ENCODE measurements around the gene MOV10. TPM values are rescaled to one million over a fixed set of nuclear protein-coding genes. Genes with fewer than 3 reads are reported as not detected.

The MOV10 gene
- total and polyA plus RNA-seq, 2 donors (not counting 1 experiment from before 2014, with no cell fraction given): 31.0 to 46.2 TPM

GRCh38 chr1:112711670-112712069 lies 37.2 kb downstream of the MOV10 start:
- Histone ChIP-seq H2AFZ (ENCODE audit: insufficient read depth, low read depth, low read length, poor library complexity, severe bottlenecking) (no peak overlapping the region), H4K20me1 (ENCODE audit: control insufficient read depth, insufficient read depth, low read length, poor library complexity, severe bottlenecking) (no peaks in the 10 kb centered on the region), H3K4me2 (replicated peaks; ENCODE audit: low read depth, low read length, poor library complexity, severe bottlenecking) (no peak overlapping the region), H3K27me3 (replicated peaks in 1 of 4; ENCODE audit: control extremely low read depth in 1 of 4, control insufficient read depth in 3 of 4, insufficient read depth in 4 of 4, low read length in 3 of 4) (no peaks in the 10 kb centered on the region), H3K4me3 (ENCODE audit: control extremely low read depth in 1 of 5, extremely low read depth in 1 of 5, insufficient read depth in 1 of 5, low read depth in 2 of 5, low read length in 4 of 5) (no peak overlapping the region), H3K9me3 (ENCODE audit: control extremely low read depth in 1 of 3, control insufficient read depth in 2 of 3, insufficient read depth in 1 of 3, low read length in 2 of 3) (no peaks in the 10 kb centered on the region), H3K27ac (ENCODE audit: low read length in 2 of 2) (no peak overlapping the region), H3K79me2 (ENCODE audit: control insufficient read depth, insufficient read depth, low read length) (no peaks in the 10 kb centered on the region), H3K9ac (ENCODE audit: low read length) (no peak overlapping the region), H3K4me1 (ENCODE audit: control insufficient read depth in 2 of 2, insufficient read depth in 2 of 2, low read length in 2 of 2) (peaks cover 23 to 39% of the 10 kb centered on the region in 2 donors), H3K36me3 (replicated peaks in 1 of 2; ENCODE audit: control extremely low read depth in 1 of 2, control insufficient read depth in 1 of 2, extremely low read depth in 1 of 2, insufficient read depth in 2 of 2, low read length in 1 of 2) (no peaks in the 10 kb centered on the region)
- no peak for DNase-seq
- ChIA-PET POLR2A (no interaction called here), CTCF (interaction anchor here (0.9 to 6.6 kb wide), 3 partner anchors 37 to 361 kb away, joined by 3 to 122 read pairs (median 62); partner anchors contain the start of genes LRIG2 and MOV10)
- TF ChIP-seq EZH2 (IDR thresholded peaks at IDR 0.05; ENCODE audit: borderline replicate concordance, insufficient read depth, low read depth, low read length, poor library complexity, severe bottlenecking): no peak
- TF ChIP-seq, protein P1, sequence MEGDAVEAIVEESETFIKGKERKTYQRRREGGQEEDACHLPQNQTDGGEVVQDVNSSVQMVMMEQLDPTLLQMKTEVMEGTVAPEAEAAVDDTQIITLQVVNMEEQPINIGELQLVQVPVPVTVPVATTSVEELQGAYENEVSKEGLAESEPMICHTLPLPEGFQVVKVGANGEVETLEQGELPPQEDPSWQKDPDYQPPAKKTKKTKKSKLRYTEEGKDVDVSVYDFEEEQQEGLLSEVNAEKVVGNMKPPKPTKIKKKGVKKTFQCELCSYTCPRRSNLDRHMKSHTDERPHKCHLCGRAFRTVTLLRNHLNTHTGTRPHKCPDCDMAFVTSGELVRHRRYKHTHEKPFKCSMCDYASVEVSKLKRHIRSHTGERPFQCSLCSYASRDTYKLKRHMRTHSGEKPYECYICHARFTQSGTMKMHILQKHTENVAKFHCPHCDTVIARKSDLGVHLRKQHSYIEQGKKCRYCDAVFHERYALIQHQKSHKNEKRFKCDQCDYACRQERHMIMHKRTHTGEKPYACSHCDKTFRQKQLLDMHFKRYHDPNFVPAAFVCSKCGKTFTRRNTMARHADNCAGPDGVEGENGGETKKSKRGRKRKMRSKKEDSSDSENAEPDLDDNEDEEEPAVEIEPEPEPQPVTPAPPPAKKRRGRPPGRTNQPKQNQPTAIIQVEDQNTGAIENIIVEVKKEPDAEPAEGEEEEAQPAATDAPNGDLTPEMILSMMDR (IDR thresholded peaks at IDR 0.05): no peak
- no peak overlapping the region for H3K4me3 Mint-ChIP-seq
- no peaks in the 10 kb centered on the region for H3K27me3 Mint-ChIP-seq
- no peak overlapping the region for H3K27ac Mint-ChIP-seq
- no peaks in the 10 kb centered on the region for H3K9me3 Mint-ChIP-seq (ENCODE audit: insufficient read depth)
- 91% methylated on average over 9 of the region's 11 CpGs for WGBS (ENCODE audit: insufficient coverage)
- ATAC-seq (ENCODE audit: low read depth): no peak
- peaks cover 30% of the 10 kb centered on the region for H3K4me1 Mint-ChIP-seq
- intact Hi-C loops (cut with micrococcal nuclease): loop anchor here (10.0 kb wide), 4 partner anchors 1103 to 2003 kb away; partner anchors contain the start of genes AP4B1, DCLRE1B, NRAS and RSBN1

DNA sequence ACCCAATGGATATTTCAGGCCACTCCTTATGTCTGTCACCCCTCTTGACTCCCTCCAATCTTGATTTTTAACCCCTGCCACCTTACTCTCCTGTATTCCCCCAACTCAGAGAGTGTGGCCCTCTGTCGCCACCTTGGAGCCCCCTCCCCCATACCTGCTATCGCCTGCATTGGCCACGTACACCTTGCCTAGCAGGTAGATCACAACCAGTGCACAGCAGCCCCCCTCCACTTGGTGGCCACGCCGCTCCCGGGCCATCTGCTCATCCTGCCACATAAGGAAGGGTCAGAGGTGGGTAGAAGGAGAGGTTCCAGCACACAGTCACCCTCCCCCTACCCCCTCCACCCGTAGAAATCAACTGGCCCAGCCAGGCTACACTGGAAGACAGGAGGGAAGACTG lies 37.7 kb downstream of the MOV10 start:
- Histone ChIP-seq H3K79me2 (ENCODE audit: control insufficient read depth, insufficient read depth, low read length) (no peaks in the 10 kb centered on the region), H4K20me1 (ENCODE audit: control insufficient read depth, insufficient read depth, low read length, poor library complexity, severe bottlenecking) (no peaks in the 10 kb centered on the region), H3K9me3 (ENCODE audit: control extremely low read depth in 1 of 3, control insufficient read depth in 2 of 3, insufficient read depth in 1 of 3, low read length in 2 of 3) (no peaks in the 10 kb centered on the region), H3K4me2 (replicated peaks; ENCODE audit: low read depth, low read length, poor library complexity, severe bottlenecking) (no peak overlapping the region), H3K27me3 (replicated peaks in 1 of 4; ENCODE audit: control extremely low read depth in 1 of 4, control insufficient read depth in 3 of 4, insufficient read depth in 4 of 4, low read length in 3 of 4) (no peaks in the 10 kb centered on the region), H3K9ac (ENCODE audit: low read length) (no peak overlapping the region), H3K4me1 (ENCODE audit: control insufficient read depth in 2 of 2, insufficient read depth in 2 of 2, low read length in 2 of 2) (peaks cover 23 to 37% of the 10 kb centered on the region in 2 donors), H3K36me3 (replicated peaks in 1 of 2; ENCODE audit: control extremely low read depth in 1 of 2, control insufficient read depth in 1 of 2, extremely low read depth in 1 of 2, insufficient read depth in 2 of 2, low read length in 1 of 2) (no peaks in the 10 kb centered on the region), H3K4me3 (ENCODE audit: control extremely low read depth in 1 of 5, extremely low read depth in 1 of 5, insufficient read depth in 1 of 5, low read depth in 2 of 5, low read length in 4 of 5) (no peak overlapping the region), H2AFZ (ENCODE audit: insufficient read depth, low read depth, low read length, poor library complexity, severe bottlenecking) (no peak overlapping the region), H3K27ac (ENCODE audit: low read length in 2 of 2) (no peak overlapping the region)
- H3K4me1 Mint-ChIP-seq: peaks cover 31% of the 10 kb centered on the region
- H3K4me3 Mint-ChIP-seq: no peak overlapping the region
- ChIA-PET POLR2A (no interaction called here), CTCF (interaction anchor here (0.9 to 6.6 kb wide), 2 partner anchors 321 to 361 kb away, joined by 3 to 122 read pairs; partner anchors contain the start of gene LRIG2)
- WGBS (ENCODE audit: insufficient coverage): 100% methylated on average over 1 of the region's 7 CpGs
- TF ChIP-seq, protein P1 (IDR thresholded peaks at IDR 0.05): no peak
- no peak for TF ChIP-seq EZH2 (IDR thresholded peaks at IDR 0.05; ENCODE audit: borderline replicate concordance, insufficient read depth, low read depth, low read length, poor library complexity, severe bottlenecking)
- H3K27me3 Mint-ChIP-seq: no peaks in the 10 kb centered on the region
- ATAC-seq (ENCODE audit: low read depth) (no peak), DNase-seq (no peak)
- H3K27ac Mint-ChIP-seq: no peak overlapping the region
- no peaks in the 10 kb centered on the region for H3K9me3 Mint-ChIP-seq (ENCODE audit: insufficient read depth)
- intact Hi-C loops (cut with micrococcal nuclease): loop anchor here (10.0 kb wide), 4 partner anchors 1103 to 2003 kb away; partner anchors contain the start of genes AP4B1, DCLRE1B, NRAS and RSBN1
